ENCODE measurements around the gene GRAMD4. TPM values are rescaled to one million over a fixed set of nuclear protein-coding genes. Genes with fewer than 3 reads are reported as not detected.

The GRAMD4 gene
- polyA plus RNA-seq, 1 of the 3 experiments (the other 2 are of a cell fraction) = 15.5 TPM

- no peak overlapping the region for H3K4me3 ChIP-seq (ENCODE audit: low read depth in 2 of 2, low read length in 1 of 2)
- CTCF ChIA-PET = interaction anchor here (1.3 to 2.3 kb wide), 2 partner anchors 15 to 31 kb away, joined by 3 to 5 read pairs; no protein-coding TSS in a partner anchor
- no peaks in the 10 kb centered on the region for H3F3A ChIP-seq (replicated peaks; ENCODE audit: insufficient read depth)
- H4K20me1 ChIP-seq (ENCODE audit: insufficient read depth) = no peaks in the 10 kb centered on the region
- DNase-seq = no peak
- no peaks in the 10 kb centered on the region for H3K27me3 ChIP-seq (ENCODE audit: insufficient read depth)
- H3K9ac ChIP-seq = no peak overlapping the region
- no peaks in the 10 kb centered on the region for H3K79me2 ChIP-seq (ENCODE audit: insufficient read depth)
- 94% methylated on average over 16 of the region's 17 CpGs for WGBS (ENCODE audit: low lambda C conversion rate)
- no peaks in the 10 kb centered on the region for H3K9me3 ChIP-seq
- H3K4me1 ChIP-seq (ENCODE audit: control insufficient read depth in 1 of 2, insufficient read depth in 2 of 2, low read depth in 1 of 2, low read length in 1 of 2) = peaks cover 0 to 35% of the 10 kb centered on the region in 2 experiments; a peak in 1 of 4 replicates
- H3K4me2 ChIP-seq = no peak overlapping the region
- POLR2A ChIA-PET = interaction anchor here (0.6 kb wide), 1 partner anchor 55 kb away, joined by 3 read pairs; no protein-coding TSS in a partner anchor
- no peak overlapping the region for H2AFZ ChIP-seq (ENCODE audit: low read depth)
- no peaks in the 10 kb centered on the region for H3K36me3 ChIP-seq (replicated peaks in 1 of 2; ENCODE audit: control insufficient read depth in 1 of 2, insufficient read depth in 2 of 2, low read length in 1 of 2)
- H3K9me2 ChIP-seq = no peaks in the 10 kb centered on the region
- TF ChIP-seq NRF1 (IDR thresholded peaks at IDR 0.05; ENCODE audit: low read depth, low read length) = no peak
- TF ChIP-seq FOXM1 (IDR thresholded peaks at IDR 0.05; ENCODE audit: low read depth) = no peak
- no peak for TF ChIP-seq GATA2 (CRISPR knock-in tag; IDR thresholded peaks at IDR 0.05)
- peak overlapping the region in 1 of 2 experiments; percentile 94; a peak in 1 of 4 replicates for H3K27ac ChIP-seq (ENCODE audit: low read depth in 2 of 2, low read length in 1 of 2)
Measured at GRCh38 chr22:46594947-46595298, 25.3 kb upstream of the GRAMD4 start.

- no peaks in the 10 kb centered on the region for H3K36me3 ChIP-seq (replicated peaks in 1 of 2; ENCODE audit: control insufficient read depth in 1 of 2, insufficient read depth in 2 of 2, low read length in 1 of 2)
- 88% methylated on average over 6 of the region's 8 CpGs for WGBS (ENCODE audit: low lambda C conversion rate)
- H2AFZ ChIP-seq (ENCODE audit: low read depth) = no peak overlapping the region
- no peak for TF ChIP-seq CHD2 (IDR thresholded peaks at IDR 0.05; ENCODE audit: low read length, partially characterized antibody)
- no peak for TF ChIP-seq USF2 (IDR thresholded peaks at IDR 0.05; ENCODE audit: borderline replicate concordance, low read depth, low read length)
- no peak for TF ChIP-seq POLR2AphosphoS5 (IDR thresholded peaks at IDR 0.05; ENCODE audit: low read depth, low read length)
- TF ChIP-seq RXRA (IDR thresholded peaks at IDR 0.05; ENCODE audit: borderline replicate concordance, low read depth) = no peak
- no peak overlapping the region for H3K9ac ChIP-seq
- no peaks in the 10 kb centered on the region for H3K27me3 ChIP-seq (ENCODE audit: insufficient read depth)
- H3K9me3 ChIP-seq = no peaks in the 10 kb centered on the region
- CTCF ChIA-PET = interaction anchor here (0.6 to 2.3 kb wide), 4 partner anchors 15 to 163 kb away, joined by 3 to 5 read pairs (median 3); no protein-coding TSS in a partner anchor
- POLR2A ChIA-PET = no interaction called here
- peaks cover 0 to 30% of the 10 kb centered on the region in 2 experiments; a peak in 1 of 4 replicates for H3K4me1 ChIP-seq (ENCODE audit: control insufficient read depth in 1 of 2, insufficient read depth in 2 of 2, low read depth in 1 of 2, low read length in 1 of 2)
- no peak overlapping the region for H3K4me3 ChIP-seq (ENCODE audit: low read depth in 2 of 2, low read length in 1 of 2)
- H3K4me2 ChIP-seq = no peak overlapping the region
- H4K20me1 ChIP-seq (ENCODE audit: insufficient read depth) = no peaks in the 10 kb centered on the region
- no peak for DNase-seq
- no peaks in the 10 kb centered on the region for H3F3A ChIP-seq (replicated peaks; ENCODE audit: insufficient read depth)
- H3K79me2 ChIP-seq (ENCODE audit: insufficient read depth) = no peaks in the 10 kb centered on the region
- H3K9me2 ChIP-seq = no peaks in the 10 kb centered on the region
- H3K27ac ChIP-seq (ENCODE audit: low read depth in 2 of 2, low read length in 1 of 2) = peak overlapping the region in 1 of 2 experiments; percentile 94; a peak in 2 of 4 replicates
Measured at GRCh38 chr22:46595545-46595944, 24.6 kb upstream of the GRAMD4 start.

- no peaks in the 10 kb centered on the region for H3K36me3 ChIP-seq (replicated peaks in 1 of 2; ENCODE audit: control insufficient read depth in 1 of 2, insufficient read depth in 2 of 2, low read length in 1 of 2)
- no peaks in the 10 kb centered on the region for H3K9me2 ChIP-seq
- ChIA-PET CTCF (interaction anchor here (0.6 to 2.3 kb wide), 3 partner anchors 23 to 162 kb away, joined by 3 to 5 read pairs (median 3); no protein-coding TSS in a partner anchor), POLR2A (no interaction called here)
- H3K9me3 ChIP-seq = no peaks in the 10 kb centered on the region
- H3K27ac ChIP-seq (ENCODE audit: low read depth in 2 of 2, low read length in 1 of 2) = peak overlapping the region in 1 of 2 experiments; percentile 94; a peak in 2 of 4 replicates
- H2AFZ ChIP-seq (ENCODE audit: low read depth) = no peak overlapping the region
- H3K9ac ChIP-seq = no peak overlapping the region
- no peak overlapping the region for H3K4me2 ChIP-seq
- no peaks in the 10 kb centered on the region for H4K20me1 ChIP-seq (ENCODE audit: insufficient read depth)
- peaks cover 0 to 30% of the 10 kb centered on the region in 2 experiments; a peak in 1 of 4 replicates for H3K4me1 ChIP-seq (ENCODE audit: control insufficient read depth in 1 of 2, insufficient read depth in 2 of 2, low read depth in 1 of 2, low read length in 1 of 2)
- H3F3A ChIP-seq (replicated peaks; ENCODE audit: insufficient read depth) = no peaks in the 10 kb centered on the region
- DNase-seq = peak; percentile 97
- no peaks in the 10 kb centered on the region for H3K79me2 ChIP-seq (ENCODE audit: insufficient read depth)
- H3K27me3 ChIP-seq (ENCODE audit: insufficient read depth) = no peaks in the 10 kb centered on the region
- WGBS (ENCODE audit: low lambda C conversion rate) = 32% methylated on average over 8 of the region's 10 CpGs
- no peak overlapping the region for H3K4me3 ChIP-seq (ENCODE audit: low read depth in 2 of 2, low read length in 1 of 2)
- no peak for TF ChIP-seq TAF1 (IDR thresholded peaks at IDR 0.05; ENCODE audit: borderline replicate concordance, low read depth, low read length)
- no peak for TF ChIP-seq IRF3 (IDR thresholded peaks at IDR 0.05; ENCODE audit: low read depth, low read length)
- TF ChIP-seq CHD2 (IDR thresholded peaks at IDR 0.05; ENCODE audit: low read length, partially characterized antibody) = peak; percentile 95
- no peak for TF ChIP-seq TEAD4 (IDR thresholded peaks at IDR 0.05; ENCODE audit: borderline replicate concordance, insufficient read depth)
- TF ChIP-seq USF1 (IDR thresholded peaks at IDR 0.05; ENCODE audit: borderline replicate concordance, low read depth) = no peak
- TF ChIP-seq JUND (IDR thresholded peaks at IDR 0.05) = no peak
- no peak for TF ChIP-seq NRF1 (IDR thresholded peaks at IDR 0.05; ENCODE audit: low read depth, low read length)
- TF ChIP-seq REST (IDR thresholded peaks at IDR 0.05; ENCODE audit: low read depth, low read length) = no peak
- TF ChIP-seq FOSL2 (IDR thresholded peaks at IDR 0.05; ENCODE audit: borderline replicate concordance, low read depth) = no peak
- no peak for TF ChIP-seq SIN3A (IDR thresholded peaks at IDR 0.05; ENCODE audit: borderline replicate concordance, low read depth, low read length)
Measured at GRCh38 chr22:46596032-46596441, 24.1 kb upstream of the GRAMD4 start.

All from SK-N-SH (cell line).